Measurements from ENCODE around the gene ARHGDIA.

The ARHGDIA gene

DNA sequence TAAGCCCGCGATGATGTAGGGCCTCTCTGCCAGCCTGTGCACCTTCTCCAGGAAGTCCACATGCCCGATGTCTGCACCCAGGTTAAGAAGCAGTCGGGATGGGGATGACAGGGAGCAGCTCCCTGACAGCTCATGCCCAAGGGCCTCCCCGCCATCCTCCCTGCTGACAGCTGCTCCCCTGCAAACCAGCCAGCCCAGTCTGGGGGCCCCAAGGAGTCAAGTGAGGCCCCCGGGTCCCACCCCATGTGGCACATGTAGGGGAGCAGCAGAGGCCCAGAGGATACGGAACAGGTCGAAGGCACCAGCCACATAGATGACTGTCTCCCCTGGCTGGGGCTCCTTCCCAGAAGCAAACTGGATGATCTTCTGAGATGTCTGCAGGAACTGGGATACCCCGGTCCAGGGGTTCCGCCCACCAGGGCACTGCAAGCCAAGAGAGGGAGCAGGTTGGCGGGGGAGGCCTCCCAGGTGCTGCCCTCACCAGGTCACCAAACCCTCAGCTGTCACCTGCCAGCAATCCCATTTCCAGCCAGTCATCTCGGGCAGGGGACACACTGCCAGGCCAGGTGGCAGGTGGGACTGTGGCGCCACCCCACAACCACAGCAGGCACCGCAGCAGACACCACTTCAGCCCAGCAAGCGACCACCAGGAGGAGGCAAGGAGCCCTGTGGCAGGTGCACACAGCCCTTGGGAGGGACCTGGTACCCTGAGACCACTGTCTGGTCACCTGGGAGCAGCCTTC is 35.5 kb upstream of the ARHGDIA start:
- peak; percentile 59 for DNase-seq (ENCODE audit: low spot score)

DNA sequence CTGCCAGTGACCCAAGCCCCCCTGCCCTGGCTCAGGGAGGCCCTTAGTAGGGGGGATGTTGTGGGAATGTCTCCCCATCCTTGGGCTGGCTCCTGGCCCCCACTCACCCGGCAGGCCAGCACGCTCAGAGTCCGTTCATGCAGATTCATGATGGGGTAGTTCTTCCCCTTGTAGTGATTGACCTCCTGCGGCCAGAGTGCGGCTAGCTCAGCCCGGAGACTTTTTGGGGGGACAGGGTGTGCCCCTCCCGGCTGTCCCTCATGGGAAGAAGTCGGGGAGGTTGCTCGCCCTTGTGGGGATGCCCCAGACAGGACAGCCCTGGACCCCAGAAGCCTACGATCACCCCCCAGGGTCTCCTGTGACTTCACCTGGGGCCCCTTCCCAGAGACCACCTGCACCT is 34.9 kb upstream of the ARHGDIA start:
- DNase-seq (ENCODE audit: low spot score), result no peak

DNA sequence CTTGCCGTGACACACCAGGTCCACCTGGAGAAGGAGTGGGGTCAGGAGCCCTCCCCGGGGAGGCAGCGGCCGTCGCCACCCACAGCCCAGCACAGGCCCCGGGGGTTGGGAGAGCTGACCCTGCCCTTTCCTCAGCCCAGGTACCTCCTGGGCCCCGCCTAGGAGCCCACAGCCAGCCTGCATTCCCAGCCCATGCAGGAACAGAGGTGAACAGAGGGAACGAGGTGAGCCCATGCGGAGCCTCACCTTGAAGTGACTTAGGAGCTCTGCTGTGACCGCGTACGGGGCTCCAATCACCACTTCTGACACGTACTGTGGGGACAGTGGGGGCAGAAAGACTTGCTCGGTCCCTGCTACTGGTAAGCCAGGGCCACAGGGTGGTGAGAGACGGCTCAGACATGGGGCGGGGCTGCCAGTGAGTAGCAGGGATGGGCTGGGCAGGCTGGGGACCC is 34.3 kb upstream of the ARHGDIA start:
- no peak for DNase-seq (ENCODE audit: low spot score)

DNA sequence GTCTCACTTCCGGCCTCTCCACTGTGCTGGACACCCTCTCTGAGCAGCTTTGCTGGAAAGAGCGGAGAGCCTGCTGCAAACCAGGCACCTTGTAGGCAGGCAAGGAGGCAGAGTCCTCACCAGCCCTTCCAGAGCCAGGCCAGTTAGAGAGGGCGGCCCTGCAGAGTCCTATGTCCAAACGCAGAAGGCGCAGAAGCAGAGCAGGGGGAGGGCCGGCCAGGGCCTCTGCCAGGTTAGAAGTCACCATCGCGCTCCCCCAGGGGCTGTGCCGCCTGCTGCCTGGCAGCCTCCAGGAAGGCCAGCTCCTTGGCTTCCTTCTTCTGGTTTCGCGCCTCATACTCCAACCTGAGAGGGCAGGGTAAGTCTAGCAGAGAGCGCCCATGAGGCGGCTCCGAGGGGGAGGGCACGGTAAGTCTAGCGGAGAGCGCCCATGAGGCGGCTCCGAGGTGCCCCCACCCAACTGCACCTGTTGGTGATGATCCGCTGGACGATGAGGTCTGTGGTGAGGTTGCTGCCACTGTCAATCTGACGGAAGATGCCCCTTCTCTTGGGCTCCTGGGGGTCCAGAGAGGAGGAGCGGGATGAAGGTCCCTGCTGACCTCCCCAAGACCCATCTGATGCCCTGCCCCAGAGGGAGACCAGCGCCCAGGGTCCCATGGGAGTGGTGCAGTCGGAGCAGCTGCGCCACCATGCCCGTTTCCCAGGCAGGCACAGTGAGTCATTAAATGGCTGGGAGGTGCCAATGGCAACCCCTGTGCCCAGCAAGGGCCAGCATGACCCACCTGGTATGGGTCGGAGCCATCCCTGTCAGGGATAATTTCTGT is 33.7 kb upstream of the ARHGDIA start:
- no peak for DNase-seq (ENCODE audit: low spot score)

DNA sequence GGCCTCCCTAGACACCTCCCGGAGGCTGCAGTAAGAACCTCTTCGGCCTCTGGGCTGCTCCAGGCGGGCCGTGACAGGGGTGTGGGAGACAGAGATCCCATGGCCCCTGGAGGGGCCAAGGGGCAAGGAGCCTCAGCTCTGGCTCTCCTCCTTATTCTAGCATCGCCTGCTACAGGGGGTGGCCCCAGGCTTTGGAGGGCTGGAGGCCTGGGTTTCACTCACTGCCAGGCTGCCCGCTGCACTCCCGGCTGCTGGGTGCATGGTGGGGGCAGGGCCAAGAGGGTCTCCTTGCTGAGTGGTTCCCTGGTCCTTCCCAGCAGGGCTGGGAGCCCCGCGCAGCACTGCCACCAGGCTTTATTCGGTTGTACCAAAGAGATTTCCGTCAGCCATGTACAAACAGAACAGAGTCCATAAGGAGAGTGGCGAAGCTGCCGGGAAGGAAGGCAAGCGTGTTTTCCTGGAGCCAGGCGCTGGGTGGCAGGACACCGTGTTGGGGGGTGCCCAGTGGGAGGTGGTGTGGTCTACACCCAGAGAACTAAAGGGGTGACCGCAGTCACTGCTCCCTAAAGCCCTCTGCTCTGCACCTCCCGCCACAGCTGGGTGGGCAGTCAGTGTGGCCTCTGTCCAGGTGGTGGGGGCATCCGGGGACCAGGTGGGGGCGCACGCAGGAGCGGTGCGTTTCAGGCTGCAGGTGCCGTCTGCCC is 32.9 kb upstream of the ARHGDIA start:
- DNase-seq (ENCODE audit: low spot score), result no peak

DNA sequence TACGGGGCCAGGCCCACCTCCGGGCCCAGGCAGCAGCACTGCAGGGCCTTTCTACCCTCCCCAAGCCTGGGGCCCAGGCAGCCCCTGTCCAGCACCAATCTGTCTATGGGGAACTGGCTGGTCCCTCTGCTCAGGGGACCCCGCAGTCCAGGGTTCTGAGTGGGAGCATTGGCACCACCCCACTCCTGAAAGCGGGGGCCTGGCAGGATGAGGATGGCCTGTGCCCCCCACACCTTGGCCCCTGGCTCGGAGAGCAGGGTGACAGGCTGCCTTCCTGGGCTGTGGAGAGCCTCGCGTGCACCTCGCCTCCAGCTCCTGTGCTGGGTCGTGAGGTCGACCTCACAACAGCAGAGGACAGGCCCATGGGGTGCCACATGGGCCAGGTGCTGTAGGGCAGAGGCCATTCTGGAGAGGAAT is 32.3 kb upstream of the ARHGDIA start:
- DNase-seq (ENCODE audit: low spot score), result no peak

DNA sequence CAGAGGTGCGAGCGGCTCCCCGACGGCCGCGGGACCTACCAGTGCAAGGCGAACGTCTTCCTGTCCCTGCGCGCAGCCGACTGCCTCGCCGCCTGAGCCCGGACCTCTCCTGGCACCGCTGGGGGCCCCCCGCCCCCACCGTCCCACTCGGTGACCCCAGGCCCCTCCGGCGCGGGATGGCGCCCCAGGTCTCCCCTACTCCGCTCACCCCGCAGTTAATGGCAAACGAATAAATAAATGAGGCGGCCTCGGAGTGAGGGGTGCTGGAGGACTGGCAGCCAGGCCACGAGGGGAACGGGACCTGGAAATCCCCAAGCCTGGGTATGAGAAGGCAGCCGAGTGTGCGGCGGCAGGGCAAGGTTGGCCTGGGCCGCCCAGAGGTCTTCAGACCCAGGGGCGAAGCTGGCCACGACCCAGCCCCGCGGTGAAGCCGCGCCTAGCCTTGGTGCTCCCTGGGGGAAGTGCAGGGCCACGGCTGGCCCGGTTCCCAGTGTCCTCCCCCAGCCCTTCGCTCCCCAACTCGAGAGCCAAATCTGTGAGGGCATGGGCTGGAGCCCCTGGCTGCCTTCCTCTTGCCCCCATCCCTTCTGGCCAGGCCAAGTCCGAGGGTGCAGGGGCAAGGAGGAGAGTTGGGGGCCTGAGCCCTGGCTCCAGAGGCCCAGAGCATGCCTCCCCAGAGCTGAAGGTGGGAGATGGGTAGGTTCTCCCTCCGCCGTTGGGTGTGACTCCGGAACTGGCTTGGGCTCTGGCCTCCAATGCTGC is 31.7 kb upstream of the ARHGDIA start:
- no peak for DNase-seq (ENCODE audit: low spot score)

DNA sequence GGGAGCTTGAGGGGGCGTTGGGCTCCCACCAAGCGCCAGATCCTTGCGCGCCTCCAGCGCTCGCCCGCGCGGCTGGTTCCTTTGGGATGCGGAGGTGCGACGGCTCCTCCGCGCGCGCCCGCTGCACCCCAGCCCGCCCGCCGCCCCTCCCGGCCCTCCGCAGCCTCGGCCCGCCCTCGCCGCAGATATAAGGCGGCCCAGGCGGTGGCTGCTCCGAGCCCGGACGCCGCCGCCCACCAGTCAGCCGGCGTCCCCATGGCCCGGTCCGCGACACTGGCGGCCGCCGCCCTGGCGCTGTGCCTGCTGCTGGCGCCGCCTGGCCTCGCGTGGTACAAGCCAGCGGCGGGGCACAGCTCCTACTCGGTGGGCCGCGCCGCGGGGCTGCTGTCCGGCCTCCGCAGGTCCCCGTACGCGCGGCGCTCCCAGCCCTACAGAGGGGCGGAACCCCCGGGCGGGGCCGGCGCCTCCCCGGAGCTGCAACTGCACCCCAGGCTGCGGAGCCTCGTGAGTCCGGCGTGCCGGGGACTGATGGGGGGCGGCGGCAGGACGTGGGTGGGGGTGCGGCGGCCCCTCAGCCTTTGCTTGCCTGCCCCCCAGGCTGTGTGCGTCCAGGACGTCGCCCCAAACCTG is 31.0 kb upstream of the ARHGDIA start, which contains the start of gene NPB:
Gene NPB (plus strand): TSS at position 216 of the 630 bp plus-strand sequence. CDS start 40 bp downstream, at position 256.
- no peak for DNase-seq (ENCODE audit: low spot score)

DNA sequence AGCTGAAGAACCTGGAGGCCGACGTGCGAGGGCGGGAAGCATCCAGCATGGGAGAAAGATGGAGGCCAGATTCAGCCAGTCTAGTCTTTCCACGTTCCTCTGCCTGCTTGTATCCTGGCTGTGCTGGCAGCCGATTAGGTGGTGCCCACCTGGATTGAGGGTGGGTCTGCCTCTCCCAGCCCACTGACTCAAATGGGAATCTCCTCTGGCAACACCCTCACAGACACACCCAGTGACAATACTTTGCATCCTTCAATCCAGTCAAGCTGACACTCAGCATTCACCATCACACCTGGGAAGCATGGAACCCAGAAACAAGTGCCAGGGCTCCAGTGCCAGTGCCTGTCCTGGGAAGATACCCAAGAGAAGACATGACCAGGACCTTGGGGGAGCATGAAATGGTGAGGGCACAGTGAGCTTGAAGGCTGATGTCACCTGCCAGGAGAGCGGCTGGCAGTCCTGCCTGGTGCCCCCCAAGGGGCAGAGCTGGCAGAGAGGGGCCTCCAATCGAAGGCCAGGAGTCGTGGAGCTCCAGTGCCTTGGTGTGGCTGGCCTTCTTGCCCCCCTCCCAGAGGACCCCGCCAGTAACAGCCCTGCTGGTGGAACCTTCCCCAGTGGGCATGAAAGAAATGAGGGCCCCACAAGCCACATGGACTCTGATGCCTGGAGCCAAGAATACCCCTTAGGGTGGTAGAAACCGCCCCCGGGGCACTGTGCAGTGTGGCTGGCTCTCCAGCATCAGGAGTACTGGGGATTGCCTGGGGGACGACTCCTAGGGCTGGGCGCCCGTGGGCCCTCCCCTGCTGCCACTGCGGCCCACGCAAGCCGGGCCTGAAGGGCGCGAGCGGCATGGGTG is 30.3 kb upstream of the ARHGDIA start:
- no peak for DNase-seq (ENCODE audit: low spot score)

DNA sequence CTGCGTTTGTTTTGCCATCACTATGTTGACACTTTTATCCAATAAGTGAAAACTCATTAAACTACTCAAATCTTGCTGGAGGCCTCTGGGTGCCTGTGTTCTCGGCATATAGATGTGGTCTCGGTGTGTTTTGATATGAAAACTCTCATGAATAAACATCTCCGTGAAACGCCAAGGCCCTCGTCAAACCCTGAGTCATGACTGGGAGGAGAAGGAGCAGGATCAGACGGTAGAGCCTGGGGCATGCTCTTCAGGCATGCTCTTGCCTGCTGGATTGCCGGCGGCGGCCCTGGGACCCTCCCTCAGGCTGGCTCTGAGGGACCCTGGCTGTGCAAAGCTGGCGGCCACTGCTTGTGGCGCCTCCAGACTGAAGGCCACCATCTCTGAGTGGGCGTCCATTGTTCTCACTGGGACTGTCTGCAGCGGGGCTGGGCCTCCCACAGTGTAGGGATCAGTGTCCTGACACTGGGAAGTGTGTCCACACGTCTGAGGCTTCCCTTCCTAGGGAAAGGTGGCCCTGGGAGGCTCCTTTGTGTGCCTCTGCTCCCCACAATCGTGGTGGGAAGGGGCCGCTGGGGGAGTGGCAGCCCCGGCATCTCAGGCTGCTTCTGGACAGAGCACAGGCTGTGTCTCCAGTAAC is 29.2 kb upstream of the ARHGDIA start:
- DNase-seq (ENCODE audit: low spot score), result no peak

DNA sequence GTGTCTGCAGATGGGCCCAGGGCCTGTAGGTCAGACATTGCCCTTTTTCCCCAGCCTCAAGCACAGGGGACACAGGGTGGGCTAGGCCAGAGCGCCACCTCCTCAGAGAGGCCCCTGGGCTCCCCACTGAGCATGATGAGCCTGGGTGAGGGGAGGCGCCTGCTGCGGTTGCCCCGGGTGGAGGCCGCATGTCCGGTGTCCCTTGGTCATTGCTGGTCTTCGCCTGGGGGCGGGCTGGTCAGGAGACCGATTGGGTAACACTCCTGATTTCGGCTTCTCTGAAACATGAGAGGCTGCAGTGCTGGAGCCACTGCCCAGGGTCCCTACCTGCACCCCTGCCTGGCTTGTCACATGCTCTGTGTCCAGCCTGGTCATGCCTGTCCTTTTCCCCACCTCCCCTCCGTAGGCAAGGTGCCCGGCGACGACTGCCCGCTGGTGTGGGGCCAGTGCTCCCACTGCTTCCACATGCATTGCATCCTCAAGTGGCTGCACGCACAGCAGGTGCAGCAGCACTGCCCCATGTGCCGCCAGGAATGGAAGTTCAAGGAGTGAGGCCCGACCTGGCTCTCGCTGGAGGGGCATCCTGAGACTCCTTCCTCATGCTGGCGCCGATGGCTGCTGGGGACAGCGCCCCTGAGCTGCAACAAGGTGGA is 28.5 kb upstream of the ARHGDIA start:
- DNase-seq (ENCODE audit: low spot score), result no peak

DNA sequence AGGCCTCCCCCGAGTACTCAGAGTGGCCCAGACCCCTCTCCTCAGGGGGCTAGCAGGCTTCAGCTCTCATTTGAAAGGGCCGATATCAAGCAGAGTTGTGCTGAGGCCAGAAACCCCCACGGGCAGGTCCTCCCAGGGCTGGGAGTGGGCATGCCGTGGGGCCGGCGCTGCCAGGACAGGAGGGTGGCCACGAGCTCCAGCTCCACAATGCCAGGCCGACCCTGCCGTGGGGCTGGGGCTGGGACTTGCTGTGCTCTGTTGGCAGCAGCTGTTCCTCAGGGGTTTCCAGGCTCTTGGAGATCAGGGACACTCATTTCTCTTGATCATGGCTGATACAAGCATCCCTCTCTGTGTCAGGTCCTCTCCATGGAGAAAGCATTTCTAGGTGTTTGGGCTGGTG is 27.7 kb upstream of the ARHGDIA start:
- DNase-seq (ENCODE audit: low spot score), result no peak

DNA sequence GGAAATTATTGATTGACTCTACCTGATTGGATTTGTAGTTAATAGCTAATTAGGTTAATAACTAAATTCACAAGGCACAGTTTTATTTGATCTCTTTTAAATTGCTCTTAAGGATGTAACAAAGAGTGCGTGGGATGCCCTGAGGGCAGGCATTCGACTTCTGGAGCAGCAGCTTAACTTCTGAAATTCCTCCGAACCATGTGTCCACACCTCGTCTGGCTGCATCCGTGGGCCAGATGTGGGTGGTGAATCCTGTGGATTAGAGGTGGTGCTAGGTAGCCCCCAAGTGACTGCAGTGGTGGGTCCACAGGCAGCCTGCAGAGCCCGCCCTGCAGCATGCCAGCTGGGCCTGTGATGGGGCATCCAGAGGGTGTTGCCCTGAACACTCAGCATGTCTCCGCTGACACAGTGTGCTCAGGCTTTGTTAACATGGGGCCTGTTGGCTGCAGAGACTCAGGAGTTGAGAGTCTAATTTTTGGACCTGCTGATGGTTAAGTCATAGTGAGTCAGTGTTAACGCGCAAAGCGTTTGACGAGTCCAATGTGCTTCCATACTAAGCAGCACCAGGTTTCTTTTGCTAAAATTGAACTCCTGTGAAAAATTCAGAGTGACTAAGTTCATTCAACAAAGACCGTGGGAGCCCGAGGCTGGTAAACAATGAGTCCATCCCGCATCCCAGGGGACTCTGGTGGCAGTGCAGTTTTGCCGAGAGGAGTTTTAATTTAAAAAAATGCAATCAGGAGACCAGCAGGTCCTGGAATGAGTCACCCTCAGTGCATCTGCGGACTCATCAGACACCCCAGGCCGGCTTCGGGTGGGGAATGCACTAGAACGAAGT is 27.1 kb upstream of the ARHGDIA start:
- DNase-seq (ENCODE audit: low spot score), result no peak

DNA sequence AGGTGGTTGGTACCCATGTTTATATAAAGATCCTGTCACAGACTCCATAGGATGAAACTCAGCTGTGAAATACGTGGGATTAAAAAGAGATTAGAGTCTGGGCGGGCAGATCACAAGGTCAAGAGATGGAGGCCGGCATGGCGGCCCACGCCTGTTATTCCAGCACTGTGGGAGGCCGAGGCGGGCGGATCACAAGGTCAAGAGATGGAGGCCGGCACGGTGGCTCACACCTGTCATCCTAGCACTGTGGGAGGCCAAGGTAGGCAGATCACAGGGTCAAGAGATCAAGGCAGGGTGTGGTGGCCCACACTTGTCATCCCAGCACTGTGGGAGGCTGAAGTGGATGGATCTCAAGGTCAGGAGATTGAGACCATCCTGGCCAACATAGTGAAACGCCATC is 24.3 kb upstream of the ARHGDIA start:
- no peak for DNase-seq (ENCODE audit: low spot score)

DNA sequence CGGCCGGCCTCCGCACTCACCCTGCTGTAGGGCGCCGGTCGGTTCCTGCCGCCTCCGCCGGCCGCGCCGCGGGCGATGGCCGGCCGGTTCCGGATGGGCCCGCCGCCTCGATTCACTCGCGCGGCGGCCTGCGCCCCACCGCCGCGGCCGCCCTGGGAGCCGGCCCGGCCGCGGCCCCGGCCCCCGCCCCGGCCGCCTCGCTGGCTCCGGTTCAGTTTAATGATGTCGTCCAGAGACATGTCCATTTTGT is 20.1 kb upstream of the ARHGDIA start:
- no peak for DNase-seq (ENCODE audit: low spot score)

DNA sequence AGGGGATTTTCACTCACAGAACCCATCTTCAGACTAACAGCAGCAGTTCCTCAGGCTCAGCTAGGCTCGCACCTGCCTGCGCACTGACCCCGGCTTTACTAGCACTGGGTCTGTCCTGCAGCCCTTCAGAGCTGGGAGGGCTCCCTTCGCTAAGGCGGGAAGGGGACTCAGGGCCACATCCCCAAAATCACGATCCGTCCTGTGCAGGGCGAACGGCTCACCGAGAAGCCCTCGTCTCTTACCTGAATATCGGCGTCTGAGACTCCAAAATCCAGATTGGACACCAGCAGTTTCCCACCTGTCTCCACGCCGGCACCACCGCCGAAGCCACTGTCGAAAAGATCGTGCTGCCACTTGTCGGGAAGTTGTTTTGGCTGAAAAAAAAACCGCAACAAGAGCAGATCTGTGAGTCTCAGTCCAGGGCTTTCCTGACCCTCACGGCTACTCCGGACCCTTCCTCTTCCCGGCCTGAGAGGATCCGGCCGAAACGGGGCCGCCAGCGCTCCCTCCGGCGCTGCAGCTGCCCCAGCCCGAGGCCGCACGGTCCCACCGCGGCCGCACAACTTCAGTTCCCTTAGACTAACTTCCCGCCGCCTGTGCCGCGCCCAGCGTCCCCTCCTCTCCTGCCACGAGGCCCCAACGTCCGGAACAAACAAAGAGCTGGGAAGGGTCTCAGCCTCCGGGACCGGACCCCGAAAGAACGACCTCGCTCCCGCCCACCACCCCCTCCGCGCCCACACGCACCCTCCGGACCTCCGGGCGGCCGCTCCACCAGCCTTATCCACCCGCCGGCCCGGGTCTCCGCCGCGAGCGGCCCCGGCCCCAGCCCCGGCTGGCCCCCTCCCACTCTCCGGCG is 19.5 kb upstream of the ARHGDIA start:
- DNase-seq (ENCODE audit: low spot score), result no peak

DNA sequence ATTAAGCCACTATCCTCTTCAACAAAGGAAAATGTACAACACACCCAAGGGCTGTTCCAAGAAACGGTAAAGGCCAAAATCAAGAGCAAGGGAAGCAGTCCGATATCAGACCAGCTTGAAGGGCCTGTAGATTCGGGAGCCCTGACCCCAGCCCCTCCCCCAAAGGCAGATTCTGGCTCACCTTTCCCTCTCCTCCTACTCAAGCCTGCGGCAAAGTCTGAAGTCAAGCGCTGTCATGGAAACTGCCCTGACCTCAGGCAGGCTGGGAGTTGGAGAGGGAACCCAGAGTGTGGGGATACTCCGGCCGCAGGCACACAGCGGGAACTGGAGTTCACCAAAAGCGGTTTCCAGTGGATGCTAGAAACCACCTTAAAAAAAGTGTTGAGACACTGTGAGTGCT is 18.5 kb upstream of the ARHGDIA start:
- DNase-seq (ENCODE audit: low spot score), result no peak

All from NAMALWA (cell line).